ENCODE measurements around the gene METTL6. TPM values are rescaled to one million over a fixed set of nuclear protein-coding genes. Genes with fewer than 3 reads are reported as not detected.

The METTL6 gene
- total RNA-seq, 3 donors from 2014 or later (not counting 1 experiment from before 2014, with no cell fraction given): 9.8 to 13.3 (median 11.8) TPM

DNA sequence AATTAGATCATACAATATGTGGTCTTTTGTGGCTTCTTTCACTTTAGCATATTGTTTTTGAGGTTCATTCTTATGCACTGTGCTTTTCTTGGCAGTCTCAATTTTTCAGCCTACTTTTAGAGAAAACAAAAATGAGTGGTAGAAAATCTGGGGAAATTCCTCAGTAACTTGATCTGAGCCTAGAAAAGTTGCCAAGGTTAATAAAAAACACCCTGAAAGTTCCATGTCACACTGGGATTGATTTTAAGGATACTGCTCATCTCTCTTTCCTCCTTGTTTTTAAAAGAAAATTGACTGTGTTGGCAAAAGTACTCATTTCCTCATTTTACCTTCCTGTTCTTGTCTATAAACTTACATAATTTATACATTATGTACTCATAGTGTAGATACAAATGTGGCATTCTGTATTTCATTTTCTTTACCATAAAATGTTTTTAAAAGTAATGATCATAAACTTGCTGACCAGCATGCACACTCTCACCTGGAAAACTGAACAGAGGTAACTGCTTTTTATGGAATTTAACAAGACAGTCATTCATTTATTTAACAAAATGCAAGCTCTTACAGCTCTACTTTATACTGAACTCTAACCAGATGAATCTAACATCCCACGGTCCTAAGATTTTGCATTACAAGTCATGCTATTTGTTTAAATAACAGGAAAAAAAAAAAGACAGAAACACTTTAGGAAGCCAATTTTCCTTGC lies 66.4 kb downstream of the METTL6 start:
- peaks cover 9 to 13% of the 10 kb centered on the region in 2 donors for H3K4me1 Mint-ChIP-seq
- no peaks in the 10 kb centered on the region for H3K9me3 Mint-ChIP-seq
- H3K27ac ChIP-seq (ENCODE audit: low read length): peak overlapping the region; percentile 83
- H3K27me3 Mint-ChIP-seq (ENCODE audit: low read depth in 2 of 2): no peaks in the 10 kb centered on the region
- H3K36me3 Mint-ChIP-seq: no peaks in the 10 kb centered on the region
- no peak for DNase-seq
- no peaks in the 10 kb centered on the region for H3K27me3 ChIP-seq (ENCODE audit: control insufficient read depth, insufficient read depth, low read length)
- H3K4me3 ChIP-seq (ENCODE audit: low read length): no peak overlapping the region
- peak overlapping the region in 1 of 2 donors; percentile 29 for H3K27ac Mint-ChIP-seq
- H3K36me3 ChIP-seq (ENCODE audit: control insufficient read depth, insufficient read depth, low read length): no peaks in the 10 kb centered on the region
- peaks cover 19% of the 10 kb centered on the region for H3K4me1 ChIP-seq (ENCODE audit: control insufficient read depth, insufficient read depth, low read length)
- H3K4me3 Mint-ChIP-seq: no peak overlapping the region
- no peak for ATAC-seq
- intact Hi-C loops (cut with micrococcal nuclease): no loop called here
- no CpG with 5 or more reads among the region's 1 CpG for WGBS (ENCODE audit: insufficient coverage)
- TF ChIP-seq, protein P1, sequence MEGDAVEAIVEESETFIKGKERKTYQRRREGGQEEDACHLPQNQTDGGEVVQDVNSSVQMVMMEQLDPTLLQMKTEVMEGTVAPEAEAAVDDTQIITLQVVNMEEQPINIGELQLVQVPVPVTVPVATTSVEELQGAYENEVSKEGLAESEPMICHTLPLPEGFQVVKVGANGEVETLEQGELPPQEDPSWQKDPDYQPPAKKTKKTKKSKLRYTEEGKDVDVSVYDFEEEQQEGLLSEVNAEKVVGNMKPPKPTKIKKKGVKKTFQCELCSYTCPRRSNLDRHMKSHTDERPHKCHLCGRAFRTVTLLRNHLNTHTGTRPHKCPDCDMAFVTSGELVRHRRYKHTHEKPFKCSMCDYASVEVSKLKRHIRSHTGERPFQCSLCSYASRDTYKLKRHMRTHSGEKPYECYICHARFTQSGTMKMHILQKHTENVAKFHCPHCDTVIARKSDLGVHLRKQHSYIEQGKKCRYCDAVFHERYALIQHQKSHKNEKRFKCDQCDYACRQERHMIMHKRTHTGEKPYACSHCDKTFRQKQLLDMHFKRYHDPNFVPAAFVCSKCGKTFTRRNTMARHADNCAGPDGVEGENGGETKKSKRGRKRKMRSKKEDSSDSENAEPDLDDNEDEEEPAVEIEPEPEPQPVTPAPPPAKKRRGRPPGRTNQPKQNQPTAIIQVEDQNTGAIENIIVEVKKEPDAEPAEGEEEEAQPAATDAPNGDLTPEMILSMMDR (IDR thresholded peaks at IDR 0.05): no peak
- no peaks in the 10 kb centered on the region for H3K9me3 ChIP-seq (ENCODE audit: control insufficient read depth, insufficient read depth, low read length)

Other genes with a start within 250 kb of the METTL6 start
- 10 to 100 TPM; 35.3 to 59.9 (median 52.8) TPM for gene CAPN7, start 221.3 kb downstream of the METTL6 start, total RNA-seq
- gene SH3BP5, start 95.0 kb downstream of the METTL6 start, total RNA-seq: 100 to 1,000 TPM in 1 of 3 donors, 10 to 100 TPM in 2; 89.4 to 129 (median 91.0) TPM
- 10 to 100 TPM; 39.7 to 45.8 (median 41.5) TPM for gene EAF1, start 54 bp upstream of the METTL6 start, total RNA-seq
- gene COLQ, start 94.2 kb upstream of the METTL6 start, total RNA-seq: 10 to 100 TPM; 37.7 to 60.7 (median 55.8) TPM
- gene HACL1, start 174.0 kb upstream of the METTL6 start, total RNA-seq: 10 to 100 TPM; 36.7 to 39.8 (median 37.3) TPM
- gene BTD, start 174.2 kb upstream of the METTL6 start, total RNA-seq: 10 to 100 TPM; 19.9 to 27.5 (median 23.6) TPM